A673 (cell line): Measurements from ENCODE around the gene ADARB2. TPM values are rescaled to one million over a fixed set of nuclear protein-coding genes. Genes with fewer than 3 reads are reported as not detected.

Source experiments
- BruUV-seq: library from RNA; stranded (reverse); fragments of 400-500 nt; replicated peaks from 2 replicates; lab custom pipeline; 2021; lab: Mats Ljungman, UMichigan
- CTCF ChIA-PET: fragments of 300-600 bp; sonication (Branson Sonifier 250); formaldehyde crosslinking; loops from one replicate; lab custom pipeline; 2022; ENCODE audit warnings: antibody characterized with exemption; lab: Charles Lee
- POLR2A ChIA-PET: fragments of 300-600 bp; sonication (Branson Sonifier 250); formaldehyde crosslinking; loops from one replicate; lab custom pipeline; 2022; ENCODE audit warnings: antibody characterized with exemption; ENCODE audit not compliant: low non-redundant PET; lab: Charles Lee
- DNase-seq: peaks from one replicate; pipeline ENCODE4 v3.0.0-alpha.2; 2015; ENCODE audit warnings: low spot score
- H3K27ac ChIP-seq: fragments of 200-600 bp; sonication (generic); 2 replicates; pipeline ENCODE4 v1.5.1; 2016; ENCODE audit warnings: mixed run types, low read depth, mild to moderate bottlenecking, mixed read lengths, antibody characterized with exemption, low read length; ENCODE audit not compliant: poor library complexity, severe bottlenecking
- H3K27me3 ChIP-seq: fragments of 200-600 bp; sonication (generic); replicated peaks from 2 replicates; pipeline ENCODE4 v1.6.1; 2017; ENCODE audit warnings: mixed run types, low read depth, mild to moderate bottlenecking, mixed read lengths, antibody characterized with exemption, low read length; ENCODE audit not compliant: insufficient read depth, poor library complexity
- H3K36me3 ChIP-seq: fragments of 200-600 bp; sonication (generic); 2 replicates; pipeline ENCODE4 v1.6.1; 2016; ENCODE audit warnings: mixed run types, mild to moderate bottlenecking, mixed read lengths, antibody characterized with exemption, low read length; ENCODE audit not compliant: insufficient read depth, poor library complexity, severe bottlenecking
- H3K4me1 ChIP-seq: fragments of 200-600 bp; sonication (generic); 2 replicates; pipeline ENCODE4 v1.6.1; 2017; ENCODE audit warnings: mixed run types, mild to moderate bottlenecking, mixed read lengths, antibody characterized with exemption, low read length; ENCODE audit not compliant: insufficient read depth, poor library complexity, severe bottlenecking
- H3K4me3 ChIP-seq: fragments of 200-600 bp; sonication (generic); 2 replicates; pipeline ENCODE4 v1.5.1; 2016; ENCODE audit warnings: low read depth, mixed run types, mild to moderate bottlenecking, mixed read lengths, low read length; ENCODE audit not compliant: poor library complexity, severe bottlenecking
- H3K9me3 ChIP-seq: fragments of 200-600 bp; sonication (generic); 2 replicates; pipeline ENCODE4 v1.6.1; 2016; ENCODE audit warnings: mixed run types, low read depth, mild to moderate bottlenecking, mixed read lengths, antibody characterized with exemption, low read length; ENCODE audit not compliant: poor library complexity, severe bottlenecking
- EZH2 ChIP-seq: fragments of 200-600 bp; sonication (generic); IDR thresholded peaks from 2 replicates; pipeline ENCODE4 v1.6.1; 2017; ENCODE audit warnings: borderline replicate concordance, low read depth, mild to moderate bottlenecking, mixed read lengths, antibody characterized with exemption, low read length; ENCODE audit not compliant: poor library complexity, severe bottlenecking
- intact Hi-C: fragments of 100-400 bp; cut with micrococcal nuclease; formaldehyde crosslinking; loops from one replicate; pipeline ENCODE4 v1.10.0; 2022; ENCODE audit not compliant: unreplicated experiment
- total RNA-seq: library from RNA; stranded (reverse); gene quantifications from 2 replicates; pipeline ENCODE4 v1.2.3, GENCODE V29; 2021
- TF ChIP-seq, protein P1 (sequence below): fragments of 300-800, 200-600 bp; sonication (generic); conservative IDR thresholded peaks from 2 replicates; pipeline ENCODE4 v1.5.1; 2017; ENCODE audit warnings: low read depth, mild to moderate bottlenecking, antibody characterized with exemption, low read length, moderate library complexity, mixed read lengths

The ADARB2 gene
- total RNA-seq, 1 experiment from 2014 or later: not detected

DNA sequence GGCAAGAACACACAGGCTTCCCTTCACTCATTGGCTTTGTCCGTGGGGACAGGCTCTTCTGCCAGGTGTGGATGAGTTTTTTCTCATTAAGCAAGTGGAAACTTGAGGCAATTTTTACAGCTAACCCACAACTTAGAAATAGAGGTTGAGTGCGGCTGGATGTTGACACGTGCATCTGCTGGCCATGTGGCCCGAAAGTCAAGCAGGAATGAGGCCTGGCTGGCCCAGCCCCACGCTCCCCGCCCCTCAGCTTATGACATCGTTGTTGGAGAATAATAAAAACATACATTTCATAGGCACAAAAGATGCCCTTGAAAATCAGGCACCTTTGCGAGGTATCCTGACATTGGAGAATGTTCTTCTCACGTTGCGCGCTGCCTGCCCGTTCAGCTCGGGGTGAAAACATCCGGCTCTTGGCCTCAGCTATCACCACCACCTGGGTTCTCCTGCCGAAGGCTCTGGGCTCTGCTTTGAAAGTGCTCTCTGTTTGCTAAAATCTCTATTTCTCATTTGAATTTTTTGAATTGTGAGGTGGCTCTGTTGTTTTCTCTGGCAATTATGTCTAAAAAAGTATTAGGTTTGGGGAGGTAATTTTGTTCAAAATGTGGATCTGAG lies 370.4 kb downstream of the ADARB2 start:
- Histone ChIP-seq H3K4me1 (no peaks in the 10 kb centered on the region), H3K36me3 (no peaks in the 10 kb centered on the region), H3K4me3 (no peak overlapping the region), H3K9me3 (no peaks in the 10 kb centered on the region), H3K27me3 (peaks cover 4% of the 10 kb centered on the region), H3K27ac (no peak overlapping the region)
- TF ChIP-seq EZH2: no peak
- TF ChIP-seq, protein P1, sequence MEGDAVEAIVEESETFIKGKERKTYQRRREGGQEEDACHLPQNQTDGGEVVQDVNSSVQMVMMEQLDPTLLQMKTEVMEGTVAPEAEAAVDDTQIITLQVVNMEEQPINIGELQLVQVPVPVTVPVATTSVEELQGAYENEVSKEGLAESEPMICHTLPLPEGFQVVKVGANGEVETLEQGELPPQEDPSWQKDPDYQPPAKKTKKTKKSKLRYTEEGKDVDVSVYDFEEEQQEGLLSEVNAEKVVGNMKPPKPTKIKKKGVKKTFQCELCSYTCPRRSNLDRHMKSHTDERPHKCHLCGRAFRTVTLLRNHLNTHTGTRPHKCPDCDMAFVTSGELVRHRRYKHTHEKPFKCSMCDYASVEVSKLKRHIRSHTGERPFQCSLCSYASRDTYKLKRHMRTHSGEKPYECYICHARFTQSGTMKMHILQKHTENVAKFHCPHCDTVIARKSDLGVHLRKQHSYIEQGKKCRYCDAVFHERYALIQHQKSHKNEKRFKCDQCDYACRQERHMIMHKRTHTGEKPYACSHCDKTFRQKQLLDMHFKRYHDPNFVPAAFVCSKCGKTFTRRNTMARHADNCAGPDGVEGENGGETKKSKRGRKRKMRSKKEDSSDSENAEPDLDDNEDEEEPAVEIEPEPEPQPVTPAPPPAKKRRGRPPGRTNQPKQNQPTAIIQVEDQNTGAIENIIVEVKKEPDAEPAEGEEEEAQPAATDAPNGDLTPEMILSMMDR: no peak
- ChIA-PET CTCF (no interaction called here), POLR2A (no interaction called here)
- no TSS peak for BruUV-seq
- intact Hi-C loops: no loop called here
- no peak for DNase-seq

DNA sequence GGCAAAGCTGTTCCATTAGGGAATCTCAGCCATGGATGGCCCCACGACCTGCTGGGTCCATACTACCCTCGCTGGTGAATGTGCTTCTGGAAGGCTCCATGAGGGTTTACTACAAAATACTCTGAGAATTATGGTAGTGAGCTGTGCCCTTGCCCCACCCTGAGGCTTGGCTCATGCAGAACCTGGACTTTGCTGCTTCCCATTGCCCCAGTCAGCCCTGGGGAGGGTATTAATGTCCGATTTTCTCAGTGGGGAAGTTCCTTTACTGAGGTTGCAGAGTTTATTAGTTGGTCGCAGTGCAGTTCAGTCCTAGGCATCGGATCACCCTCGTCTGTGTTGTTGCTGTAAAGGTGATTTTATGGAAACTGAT lies 371.0 kb downstream of the ADARB2 start:
- no peak for DNase-seq
- CTCF ChIA-PET: no interaction called here
- Histone ChIP-seq H3K4me3 (no peak overlapping the region), H3K27ac (no peak overlapping the region), H3K27me3 (peaks cover 2% of the 10 kb centered on the region), H3K9me3 (no peaks in the 10 kb centered on the region), H3K4me1 (peaks cover 5% of the 10 kb centered on the region), H3K36me3 (no peaks in the 10 kb centered on the region)
- TF ChIP-seq, protein P1: no peak
- TF ChIP-seq EZH2: no peak
- POLR2A ChIA-PET: no interaction called here
- intact Hi-C loops: no loop called here
- BruUV-seq: no TSS peak

DNA sequence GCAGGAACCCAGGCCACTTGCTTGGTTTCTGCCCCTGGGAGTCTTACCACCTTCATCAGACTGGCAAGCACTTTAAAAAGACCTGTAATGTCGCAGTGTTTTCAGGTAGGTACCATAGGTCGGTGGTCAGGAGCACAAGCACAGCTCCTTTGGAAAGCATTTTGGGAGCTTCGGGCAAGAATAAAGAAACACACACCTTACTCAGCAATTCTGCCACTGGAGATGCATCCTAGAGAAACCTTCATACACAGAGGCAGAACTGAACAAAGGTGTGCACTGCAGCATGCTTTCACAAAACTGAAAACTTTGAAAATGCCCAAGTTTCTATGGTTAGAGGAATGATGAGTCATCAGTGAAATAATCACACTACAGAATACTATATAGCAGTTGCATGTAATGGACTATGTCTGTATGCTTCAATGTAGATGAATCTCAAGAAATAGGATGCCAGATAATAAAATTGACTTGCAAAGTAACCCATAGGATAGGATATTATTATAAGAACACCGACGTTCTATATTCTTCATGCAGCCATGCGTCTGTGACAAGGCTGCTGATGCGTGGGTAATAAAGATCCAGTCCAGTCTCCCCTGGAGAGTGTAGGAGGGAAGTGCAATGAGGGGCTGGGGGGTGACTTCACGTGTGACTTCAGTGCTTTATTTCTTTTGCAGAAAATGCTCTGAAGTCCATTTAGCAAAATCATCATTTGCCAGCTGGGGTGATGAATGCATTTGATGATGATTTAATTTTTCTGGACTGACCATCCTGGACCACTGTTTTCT lies 371.6 kb downstream of the ADARB2 start:
- no peak overlapping the region for H3K4me3 ChIP-seq
- no peak for TF ChIP-seq EZH2
- no peak for DNase-seq
- H3K4me1 ChIP-seq: peaks cover 10% of the 10 kb centered on the region
- BruUV-seq: no TSS peak
- ChIA-PET CTCF (no interaction called here), POLR2A (no interaction called here)
- no peaks in the 10 kb centered on the region for H3K9me3 ChIP-seq
- no peak overlapping the region for H3K27ac ChIP-seq
- intact Hi-C loops: no loop called here
- no peaks in the 10 kb centered on the region for H3K36me3 ChIP-seq
- no peaks in the 10 kb centered on the region for H3K27me3 ChIP-seq
